Measurements from ENCODE around the gene ONECUT3.
"Not testable (repeated sequence)": the region's sequence is repeated elsewhere in the genome, so short reads cannot be mapped to it uniquely, and the experiment has no call there.

GRCh38 chr19:1706646-1707045, 46.7 kb upstream of the ONECUT3 start:
- not testable (repeated sequence) for TF ChIP-seq CTCF, POLR2A (IDR thresholded peaks at IDR 0.05)

Data from heart left ventricle (tissue), 13 donors.